ENCODE measurements around the gene TACC2.
"Not testable (repeated sequence)": the region's sequence is repeated elsewhere in the genome, so short reads cannot be mapped to it uniquely, and the experiment has no call there.

TACC2 gene

DNA sequence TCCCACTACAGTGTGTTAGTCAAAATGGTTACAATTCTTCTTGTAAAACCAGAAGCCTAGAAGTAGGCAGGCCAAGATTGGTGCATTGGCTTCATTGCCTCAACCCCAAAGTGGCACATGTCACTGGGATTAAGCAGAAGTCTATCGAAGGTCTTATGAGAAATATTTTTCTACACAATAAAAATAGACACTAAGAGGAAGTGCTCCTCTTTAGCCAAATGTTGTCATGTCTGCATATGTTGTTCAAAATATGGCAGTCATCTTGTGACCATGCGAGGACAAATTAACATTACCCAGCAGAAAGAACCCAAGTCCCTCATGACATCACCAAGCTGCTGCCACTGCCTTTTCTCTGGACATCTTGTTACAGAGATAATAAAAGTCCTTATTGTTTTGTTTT is 7.6 kb upstream of the TACC2 start:
- DNase-seq = no peak

DNA sequence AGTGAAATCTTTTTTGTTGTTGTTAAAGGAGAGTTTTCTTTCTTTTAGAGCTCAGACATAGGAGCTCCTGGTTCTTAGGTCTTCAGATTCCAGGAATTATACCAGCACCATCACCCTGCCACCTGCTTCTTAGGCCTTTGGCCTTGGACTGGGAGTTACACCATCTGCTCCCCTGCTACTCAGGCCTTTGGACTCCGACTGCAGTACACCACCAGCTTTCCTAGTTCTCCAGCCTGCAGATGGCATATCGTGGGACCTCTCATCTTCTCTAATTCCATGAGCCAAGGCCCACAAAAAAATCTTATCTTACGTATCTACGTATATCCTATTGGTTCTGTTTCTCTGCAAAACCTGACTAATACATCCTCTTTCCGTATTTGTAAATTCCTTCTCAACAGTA is 5.1 kb upstream of the TACC2 start:
- DNase-seq = no peak

DNA sequence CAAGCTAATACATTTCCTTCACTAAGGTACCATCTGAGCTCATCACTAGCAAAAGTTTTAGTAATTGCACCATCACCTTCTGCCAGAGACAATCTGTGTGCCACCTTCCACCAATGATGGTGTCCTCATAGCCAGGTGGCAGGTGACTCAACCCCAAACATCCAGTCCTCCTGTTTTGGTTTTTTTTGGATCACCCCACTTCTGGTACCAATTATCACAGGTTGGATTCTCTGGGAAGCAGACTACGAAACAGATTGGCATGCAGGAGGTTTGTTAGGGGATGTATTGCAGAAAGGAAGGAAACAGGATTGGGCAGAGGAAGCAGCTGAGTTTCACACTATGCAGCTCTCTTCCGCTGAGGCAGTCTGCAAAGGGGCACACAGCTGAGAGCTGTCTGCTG is 4.5 kb upstream of the TACC2 start:
- DNase-seq = no peak

DNA sequence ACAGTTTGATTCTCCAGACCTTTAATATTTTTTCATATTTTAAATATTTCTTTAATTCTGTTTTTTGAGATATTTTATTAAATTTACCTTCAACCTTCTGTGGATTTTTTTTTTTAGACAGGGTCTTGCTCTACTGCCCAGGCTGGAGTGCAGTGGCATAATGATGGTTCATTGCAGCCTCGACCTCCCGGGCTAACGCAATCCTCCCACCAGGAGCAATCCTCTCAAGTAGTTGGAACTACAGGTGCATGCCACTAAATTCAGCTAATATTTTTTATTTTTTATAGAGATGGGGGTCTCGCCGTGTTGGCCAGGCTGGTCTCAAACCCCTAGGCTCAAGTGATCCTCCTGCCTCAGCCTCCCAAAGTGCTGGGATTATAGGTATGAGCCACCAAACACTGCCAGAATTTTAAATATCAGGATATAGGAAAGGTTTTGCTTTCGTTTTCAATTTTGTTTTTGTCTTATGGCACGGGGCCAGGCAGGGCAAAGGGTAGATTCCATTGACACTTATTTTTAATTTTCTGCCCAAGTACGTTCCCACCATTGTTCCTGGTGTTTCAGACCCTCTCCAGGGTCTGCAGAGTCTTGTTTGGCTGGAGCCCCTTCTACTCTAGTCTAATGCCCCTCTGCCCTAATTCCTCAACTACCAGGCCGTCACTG is 1.2 kb downstream of the TACC2 start:
- no peak for DNase-seq

DNA sequence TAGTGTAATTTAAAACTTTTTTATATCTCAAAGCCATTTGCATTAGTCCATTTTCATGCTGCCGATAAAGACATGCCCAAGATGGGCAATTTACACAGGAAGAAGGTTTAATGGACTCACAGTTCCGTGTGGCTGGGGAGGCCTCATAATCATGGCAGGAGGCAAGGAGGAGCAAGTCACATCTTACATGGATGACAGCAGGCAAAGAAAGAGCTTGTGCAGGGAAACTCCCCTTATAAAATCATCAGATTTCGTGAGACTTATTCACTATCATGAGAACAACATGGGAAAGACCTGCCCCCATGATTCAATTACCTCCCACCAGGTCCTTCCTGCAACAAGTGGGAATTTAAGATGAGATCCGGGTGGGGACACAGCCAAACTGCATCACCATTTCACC is 2.8 kb downstream of the TACC2 start:
- DNase-seq = not testable (repeated sequence)

DNA sequence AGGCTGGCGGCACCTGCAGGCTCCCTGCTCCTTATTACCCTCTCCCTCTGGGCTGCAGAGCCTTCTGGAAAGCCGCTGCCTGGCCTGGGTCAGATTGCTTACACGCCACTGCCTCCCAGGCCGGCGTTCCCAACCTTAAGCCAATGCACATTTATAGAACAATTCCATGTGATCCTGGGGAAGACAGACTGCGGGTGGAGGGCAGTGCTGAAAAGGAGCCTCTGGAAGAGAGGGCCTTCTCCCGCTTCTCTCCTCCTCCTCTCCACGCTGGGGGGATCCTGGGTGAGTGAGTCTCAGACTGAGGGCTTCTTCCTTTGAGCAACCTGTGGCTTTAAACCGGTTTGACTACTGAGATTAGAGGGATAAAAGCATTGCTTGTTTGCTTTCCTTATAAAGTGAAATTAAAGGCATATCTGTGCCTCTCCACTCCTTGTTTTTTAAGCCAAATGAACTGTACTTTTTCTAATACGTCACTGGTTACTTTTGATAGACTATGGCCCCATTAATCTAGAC is 5.5 kb downstream of the TACC2 start:
- no peak for DNase-seq

DNA sequence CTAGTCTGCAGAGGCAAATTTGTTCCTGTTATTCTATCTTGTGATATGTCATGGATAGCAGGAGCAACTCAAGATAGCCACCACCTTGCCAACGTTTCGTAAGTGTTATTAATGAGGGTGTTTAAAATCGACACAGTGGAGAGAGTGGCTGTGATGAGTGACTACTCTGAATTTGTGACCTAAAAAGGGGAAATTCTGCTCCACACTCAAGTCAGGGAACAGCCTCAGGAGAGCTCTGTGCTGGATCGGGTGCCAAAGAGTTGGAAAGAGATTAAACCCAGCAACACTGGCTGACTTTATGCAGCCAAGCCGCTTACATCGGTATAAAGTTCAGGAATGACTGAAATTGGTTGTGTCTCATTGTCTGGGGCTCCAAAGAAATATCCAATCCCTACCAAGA is 9.5 kb downstream of the TACC2 start:
- no peak for DNase-seq

DNA sequence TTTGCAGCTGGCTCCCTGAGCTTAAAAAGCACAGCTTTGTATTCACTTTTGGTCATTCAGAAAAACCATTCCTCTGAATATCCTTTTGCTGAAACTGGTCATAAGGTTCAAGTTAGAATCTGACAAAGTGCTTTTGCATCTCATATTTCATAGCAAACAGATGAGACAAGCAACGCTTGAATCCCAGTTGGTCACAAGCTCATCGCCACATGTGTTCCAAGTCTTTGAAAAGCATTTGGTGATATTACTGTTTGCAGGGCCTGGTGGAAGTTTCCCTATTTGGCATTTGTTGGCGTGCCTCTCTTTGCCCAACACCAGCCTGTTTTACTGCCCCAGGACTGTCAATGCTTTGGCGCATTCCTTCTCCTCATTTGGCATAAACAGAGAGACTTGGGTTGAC is 10.3 kb downstream of the TACC2 start:
- DNase-seq = no peak

DNA sequence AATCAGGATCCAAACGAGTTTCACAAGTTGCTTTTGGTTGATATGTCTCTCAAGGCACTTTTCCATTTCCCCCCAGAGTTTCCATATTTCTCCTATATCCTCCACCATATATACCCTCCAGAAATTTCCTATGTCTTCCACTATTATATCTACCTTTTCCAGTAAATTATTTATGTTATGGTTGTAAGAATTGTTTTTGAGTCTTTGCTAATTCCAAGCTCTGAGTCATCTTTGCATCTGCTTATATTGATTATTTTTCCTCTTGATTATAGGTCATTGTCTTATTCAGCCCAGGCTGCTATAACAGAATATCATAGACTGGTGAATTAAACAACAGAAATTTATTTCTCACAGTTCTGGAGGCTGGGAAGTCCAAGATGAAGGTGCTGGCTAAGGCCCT is 12.7 kb downstream of the TACC2 start:
- DNase-seq = no peak

DNA sequence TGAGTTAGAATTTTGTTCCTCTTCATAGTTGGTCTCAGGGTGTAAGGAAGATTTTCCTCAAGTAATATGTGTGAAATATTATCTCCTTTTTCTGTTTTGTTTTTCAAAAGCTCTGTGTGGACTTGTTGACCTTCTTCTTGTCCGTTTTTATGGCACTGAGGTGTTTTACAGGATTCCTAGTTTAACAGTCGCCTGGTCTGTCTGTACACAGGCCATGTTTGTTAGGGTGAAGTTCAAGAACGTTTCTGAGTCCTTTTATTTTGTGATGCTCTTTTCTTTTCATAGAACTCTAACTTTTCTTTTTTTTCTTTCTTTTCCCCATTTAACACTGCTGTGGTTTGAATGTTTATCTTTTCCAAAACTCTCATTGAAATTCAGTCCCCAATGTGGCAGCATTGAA is 18.5 kb downstream of the TACC2 start:
- no peak for DNase-seq

DNA sequence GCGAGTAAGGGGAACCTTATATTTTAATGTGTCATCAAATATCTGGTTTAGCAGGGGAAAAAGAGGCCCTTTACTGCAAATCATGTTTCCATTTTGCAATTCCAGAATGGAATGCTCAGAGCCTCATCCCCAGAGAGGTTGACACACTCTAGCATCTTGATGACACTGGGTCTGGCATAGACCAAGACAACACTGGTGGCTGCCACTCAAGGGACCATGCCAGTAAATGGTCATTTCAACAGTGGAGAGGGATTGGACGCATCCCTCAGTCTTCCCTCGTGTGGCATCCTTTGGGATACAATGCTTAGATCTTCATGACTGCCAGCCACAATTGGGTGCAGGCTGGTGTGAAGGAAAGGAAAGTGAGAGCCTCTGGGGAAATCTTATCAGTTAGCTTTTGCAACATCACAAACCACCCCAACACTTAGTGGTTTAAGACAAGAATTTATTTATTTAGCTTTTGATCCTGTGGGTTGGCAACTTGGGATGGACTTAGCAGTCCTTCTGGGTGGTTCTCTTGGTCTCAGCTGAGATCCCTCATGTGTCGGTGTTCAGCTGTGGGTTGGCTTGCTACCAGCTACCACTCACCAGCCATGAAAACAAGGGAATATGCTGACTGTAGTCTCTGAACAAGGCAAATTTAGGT is 21.6 kb downstream of the TACC2 start:
- DNase-seq = no peak

DNA sequence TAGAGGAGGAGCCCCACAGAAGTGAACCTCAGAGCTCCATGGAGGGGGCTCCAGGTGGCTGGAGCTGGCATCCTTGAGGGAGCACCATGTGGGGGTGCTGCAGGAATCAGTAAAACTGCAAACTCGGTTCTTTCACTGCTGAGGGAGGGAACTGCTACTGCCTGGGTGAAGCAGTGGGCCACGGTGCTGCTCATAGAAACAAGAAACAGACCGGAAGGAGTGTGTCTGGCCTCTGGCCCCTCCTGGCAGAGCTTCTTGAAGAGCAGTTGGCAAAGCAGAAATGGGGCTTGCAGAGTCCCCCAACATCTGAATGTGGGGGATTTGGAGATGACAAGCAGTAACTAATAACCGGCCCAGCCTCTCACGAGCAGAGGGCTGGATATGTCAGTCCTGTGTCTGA is 23.8 kb downstream of the TACC2 start:
- DNase-seq = no peak

DNA sequence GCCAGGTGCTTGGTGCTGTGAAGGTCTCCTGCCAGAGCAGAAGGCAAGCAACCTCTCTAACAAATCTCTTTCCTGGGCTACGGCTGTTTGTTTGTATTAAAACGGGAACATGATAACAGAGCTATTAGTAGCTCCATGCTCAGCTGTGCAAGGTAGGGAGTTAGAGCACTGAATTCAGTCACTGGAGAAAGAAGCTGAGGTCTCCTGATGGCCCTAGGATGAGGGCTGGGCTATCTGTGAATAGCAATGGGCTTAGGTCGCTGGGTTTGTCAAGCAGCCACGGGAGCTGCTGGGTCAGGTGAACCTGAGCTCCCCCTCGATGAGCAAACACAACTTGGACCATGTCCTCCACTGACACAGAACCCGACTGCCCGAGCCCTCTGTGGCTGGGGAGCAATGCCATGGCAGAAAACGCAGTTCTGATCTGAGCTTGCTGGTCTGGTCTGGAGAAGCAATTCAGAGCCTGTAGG is 24.4 kb downstream of the TACC2 start:
- DNase-seq = no peak

DNA sequence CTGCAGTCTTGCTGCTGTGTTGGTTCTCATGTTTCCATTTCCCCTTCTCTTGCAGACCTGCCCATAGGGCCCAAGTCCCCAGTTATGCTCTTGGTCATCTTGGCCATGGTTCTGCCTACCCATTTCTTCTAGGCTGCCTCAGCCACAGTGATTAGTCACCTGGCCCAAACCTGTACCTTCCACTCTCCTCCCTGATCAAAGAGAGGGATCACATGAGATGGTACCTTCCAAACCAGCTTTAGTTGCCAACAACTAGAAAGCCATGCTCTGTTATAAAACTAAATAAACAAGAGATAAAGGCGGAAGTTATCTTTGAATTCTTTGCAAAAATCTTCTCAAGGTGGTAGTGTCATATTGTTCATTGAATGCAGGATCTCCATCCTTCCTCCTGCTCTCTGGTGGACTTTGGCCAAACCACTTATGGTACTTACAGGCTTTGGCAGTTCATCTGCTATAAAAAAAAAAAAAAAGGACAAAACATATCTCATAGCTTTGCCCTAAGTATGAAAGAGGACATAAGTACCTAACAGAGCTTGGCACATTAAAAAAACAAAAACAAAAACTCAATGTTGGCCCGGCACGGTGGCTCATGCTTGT is 25.8 kb downstream of the TACC2 start:
- no peak for DNase-seq

DNA sequence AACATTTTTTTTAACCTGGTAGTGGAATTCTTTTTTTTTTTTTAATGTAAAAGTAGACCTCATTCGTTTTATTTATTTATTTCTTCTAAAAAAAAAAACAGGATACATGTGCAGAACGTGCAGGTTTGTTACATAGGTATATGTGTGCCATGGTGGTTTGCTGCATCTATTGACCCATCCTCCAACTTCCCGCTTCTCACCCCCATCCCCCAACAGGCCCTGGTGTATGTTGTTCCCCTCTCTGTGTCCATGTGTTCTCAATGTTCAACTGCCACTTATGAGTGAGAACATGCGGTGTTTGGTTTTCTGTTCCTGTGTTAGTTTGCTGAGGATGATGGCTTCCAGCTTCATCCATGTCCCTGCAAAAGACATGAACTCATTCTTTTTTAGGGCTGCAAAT is 29.0 kb downstream of the TACC2 start:
- DNase-seq = not testable (repeated sequence)

DNA sequence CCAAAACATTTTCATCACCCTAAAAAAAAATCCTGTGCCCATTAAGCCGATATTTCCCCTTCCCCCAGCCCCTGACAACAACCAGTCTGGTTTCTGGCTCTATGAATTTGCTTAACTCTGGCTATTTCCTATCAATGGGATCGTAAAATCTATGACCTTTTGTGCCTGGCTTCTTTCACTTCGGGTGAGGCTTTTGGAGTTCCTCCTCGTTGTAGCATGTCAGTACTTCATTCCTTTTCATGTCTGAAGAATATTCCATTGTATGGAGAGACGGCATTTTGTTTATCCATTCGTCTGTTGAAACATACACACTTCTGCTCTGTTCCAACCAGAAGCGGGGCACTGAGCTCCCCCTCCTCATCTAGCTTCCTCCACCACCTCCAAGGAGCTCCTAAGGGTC is 29.5 kb downstream of the TACC2 start:
- DNase-seq = no peak

DNA sequence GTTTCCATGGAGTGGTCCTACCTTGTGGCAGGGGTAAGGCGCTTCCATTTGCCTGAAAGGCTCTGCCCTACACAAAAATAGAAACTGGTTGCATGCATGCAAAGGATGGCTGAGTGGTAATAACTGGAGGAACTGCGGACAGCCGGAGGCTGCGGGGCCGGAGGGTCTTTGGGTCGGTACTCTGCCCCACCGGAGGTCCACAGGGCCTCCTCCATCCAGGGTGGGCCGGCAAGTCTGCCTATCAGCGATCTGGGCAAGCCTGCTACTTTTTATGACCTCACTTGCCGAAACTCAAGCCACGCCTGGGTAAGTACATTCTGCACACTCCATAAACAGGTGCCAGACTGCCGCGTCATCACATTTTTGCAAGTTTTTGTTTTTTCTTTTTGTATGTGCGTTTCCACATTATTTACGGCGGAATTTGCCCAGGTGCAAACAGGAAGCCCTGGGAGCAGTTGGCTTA is 30.0 kb downstream of the TACC2 start:
- no peak for DNase-seq

DNA sequence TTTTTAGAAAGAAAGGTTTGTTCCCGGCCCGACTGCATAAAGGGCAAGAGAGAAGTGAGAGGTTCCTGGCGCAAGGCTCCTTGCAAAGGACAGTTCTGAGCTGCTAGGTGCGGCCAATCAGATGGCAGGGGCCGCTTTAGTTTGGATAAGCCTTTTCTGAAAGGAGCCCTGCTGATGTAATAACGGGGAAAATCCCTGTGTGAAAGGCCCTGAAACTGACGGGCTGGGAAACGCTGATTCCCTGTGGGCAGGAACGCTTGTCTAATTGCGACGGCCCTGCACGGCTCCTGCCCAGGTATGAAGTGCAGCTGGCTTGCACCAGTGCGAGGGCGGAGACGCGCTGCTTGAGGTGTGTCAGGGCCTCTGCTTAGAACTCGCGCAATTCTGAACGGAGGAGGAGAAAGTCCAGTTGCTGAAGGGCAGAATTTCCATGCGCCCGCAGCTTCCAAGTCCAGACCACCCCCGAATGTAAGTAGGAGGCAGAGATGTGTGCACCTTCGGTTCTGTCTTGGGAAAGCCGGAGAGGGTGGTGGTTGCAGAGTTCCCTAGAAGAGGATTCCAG is 30.5 kb downstream of the TACC2 start:
- DNase-seq = no peak

DNA sequence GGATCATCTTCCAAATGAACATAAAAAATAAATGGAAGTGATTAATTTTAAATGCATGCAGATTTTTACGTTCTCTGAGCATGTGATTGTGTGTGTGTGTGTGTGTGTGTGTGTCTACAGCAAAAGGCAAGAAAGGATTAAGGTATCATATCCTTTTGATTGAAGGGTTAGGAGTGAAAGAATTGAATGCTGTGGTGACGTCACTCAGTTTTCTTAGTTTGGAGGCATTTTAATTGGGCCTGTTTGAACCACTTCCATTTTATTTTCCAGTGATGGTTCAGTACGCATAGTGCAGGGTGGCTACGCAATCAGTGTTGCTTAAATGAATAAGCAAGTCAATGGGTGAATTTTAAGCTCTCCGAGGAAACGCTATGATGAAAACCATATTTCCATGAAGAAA is 31.3 kb downstream of the TACC2 start:
- no peak for DNase-seq

DNA sequence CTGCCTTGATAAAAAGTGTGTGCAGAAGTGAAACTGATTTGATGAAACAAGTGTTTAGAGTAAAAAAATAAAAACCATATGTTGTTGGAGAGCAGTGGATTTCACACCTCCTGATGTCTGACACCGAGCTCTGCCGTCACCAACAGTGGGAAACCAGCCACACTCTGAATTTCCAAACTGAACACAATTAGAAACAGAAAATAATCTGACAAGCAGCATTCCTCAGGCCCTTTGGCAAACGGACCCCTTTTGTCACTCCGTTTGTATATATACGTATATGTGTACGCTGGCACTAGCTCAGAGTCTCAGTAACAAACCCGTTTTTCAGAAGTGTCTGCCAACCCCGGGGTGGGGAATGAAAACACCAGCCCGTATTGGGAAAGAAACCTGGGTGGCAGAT is 32.4 kb downstream of the TACC2 start:
- DNase-seq = no peak

DNA sequence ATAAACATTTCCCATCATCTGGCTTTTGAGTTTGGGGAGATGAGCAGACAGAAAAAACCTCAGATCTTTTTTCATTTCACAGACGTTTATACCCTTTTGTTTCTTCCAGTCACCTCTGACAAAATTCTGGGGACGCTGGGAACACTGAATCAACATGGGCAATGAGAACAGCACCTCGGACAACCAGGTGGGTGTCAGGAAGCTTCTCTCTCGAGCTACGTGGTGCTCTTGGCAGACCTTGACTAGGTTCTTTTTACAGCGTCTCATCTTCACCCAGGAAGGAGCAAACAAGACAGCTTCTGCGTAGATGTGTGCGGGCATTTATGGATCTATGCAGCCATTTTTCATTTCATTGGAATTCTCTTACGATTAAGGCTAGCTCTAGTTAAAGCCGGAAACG is 32.9 kb downstream of the TACC2 start:
- DNase-seq = no peak

DNA sequence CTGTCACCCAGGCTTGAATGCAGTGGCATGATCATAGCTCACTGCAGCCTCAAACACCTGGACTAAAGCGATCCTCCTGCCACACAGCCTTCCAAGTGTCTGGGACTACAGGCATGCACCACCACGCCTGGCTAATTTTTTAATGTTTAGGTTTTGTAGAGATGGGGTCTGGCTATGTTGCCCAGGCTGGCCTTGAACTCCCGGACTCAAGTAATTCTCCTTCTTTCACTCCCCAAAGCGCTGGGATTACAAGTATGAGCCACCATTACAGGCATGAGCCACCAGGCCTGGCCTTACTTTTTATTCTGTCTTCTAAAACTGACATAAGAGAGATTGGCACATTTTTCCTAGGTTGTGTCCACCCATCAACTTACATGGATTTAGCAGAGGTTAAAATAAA is 33.3 kb downstream of the TACC2 start:
- DNase-seq = no peak

DNA sequence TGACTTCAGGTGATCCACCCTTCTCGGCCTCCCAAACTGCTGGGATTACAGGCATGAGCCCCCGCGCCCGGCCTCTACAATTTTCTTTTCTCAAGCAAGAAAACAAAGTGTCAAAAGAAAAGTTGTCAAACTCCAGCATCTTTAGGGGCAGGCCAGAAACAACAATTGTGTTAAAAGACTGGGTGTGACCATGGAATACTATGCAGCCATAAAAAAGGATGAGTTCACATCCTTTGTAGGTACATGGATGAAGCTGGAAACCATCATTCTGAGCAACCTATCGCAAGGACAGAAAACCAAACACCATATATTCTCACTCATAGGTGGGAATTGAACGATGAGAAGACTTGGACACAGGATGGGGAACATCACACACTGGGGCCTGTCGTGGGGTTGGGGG is 34.3 kb downstream of the TACC2 start:
- not testable (repeated sequence) for DNase-seq
